ENCODE measurements around the gene SAMD4B.

The SAMD4B gene

GRCh38 chr19:39428283-39429112 lies 86.3 kb downstream of the SAMD4B start:
- DNase-seq: no peak

GRCh38 chr19:39430675-39431593 lies 88.7 kb downstream of the SAMD4B start:
- DNase-seq: peak; percentile 55 to 95 (median 72)

- DNase-seq: no peak
Measured at GRCh38 chr19:39432677-39433025, 90.4 kb downstream of the SAMD4B start.

- DNase-seq: no peak
Measured at GRCh38 chr19:39433480-39434079, 91.4 kb downstream of the SAMD4B start.

- no peak for DNase-seq
Measured at GRCh38 chr19:39434123-39435076, 92.2 kb downstream of the SAMD4B start.
